Transverse colon (tissue), 3 donors: ENCODE data around the gene VSIG2.

Experiments
- POLR2A ChIP-seq: fragments of 450-650 bp; IDR thresholded peaks from one replicate; pipeline ENCODE4 v1.6.1; 2016; ENCODE audit warnings: antibody characterized with exemption, mild to moderate bottlenecking, moderate library complexity
- TF ChIP-seq, protein P1 (sequence below), 5 experiments: fragments of 200-600 bp in 3 of 5; fragments of 450-650 bp in 2 of 5; sonication (generic) in 3 of 5; IDR thresholded peaks; 1 replicate in 2 of 5; 2 replicates in 3 of 5; pipeline ENCODE4 v1.5.1; 2016 to 2017; ENCODE audit warnings: antibody characterized with exemption in 5 of 5, inconsistent platforms in 3 of 5, mild to moderate bottlenecking in 2 of 5, moderate library complexity in 1 of 5

DNA sequence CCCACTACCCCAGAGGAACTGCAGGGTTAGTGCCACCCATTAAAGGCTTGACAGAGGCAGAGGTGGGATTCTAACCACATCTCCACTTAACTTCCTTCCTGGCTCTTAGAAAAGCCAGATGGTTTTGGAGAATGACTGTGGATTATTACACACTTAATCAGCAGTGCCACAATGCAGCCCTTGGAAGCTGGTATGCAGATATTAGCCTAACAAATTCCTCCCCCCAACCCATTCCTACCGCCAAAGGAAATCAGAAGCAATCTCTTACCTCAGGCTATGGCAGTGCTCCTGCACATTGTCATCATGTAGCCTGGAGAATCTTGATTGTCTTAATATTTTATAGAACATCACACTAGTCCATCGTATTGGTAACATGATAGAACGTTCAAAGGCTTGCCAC lies 35.5 kb downstream of the VSIG2 start:
- TF ChIP-seq, protein P1, sequence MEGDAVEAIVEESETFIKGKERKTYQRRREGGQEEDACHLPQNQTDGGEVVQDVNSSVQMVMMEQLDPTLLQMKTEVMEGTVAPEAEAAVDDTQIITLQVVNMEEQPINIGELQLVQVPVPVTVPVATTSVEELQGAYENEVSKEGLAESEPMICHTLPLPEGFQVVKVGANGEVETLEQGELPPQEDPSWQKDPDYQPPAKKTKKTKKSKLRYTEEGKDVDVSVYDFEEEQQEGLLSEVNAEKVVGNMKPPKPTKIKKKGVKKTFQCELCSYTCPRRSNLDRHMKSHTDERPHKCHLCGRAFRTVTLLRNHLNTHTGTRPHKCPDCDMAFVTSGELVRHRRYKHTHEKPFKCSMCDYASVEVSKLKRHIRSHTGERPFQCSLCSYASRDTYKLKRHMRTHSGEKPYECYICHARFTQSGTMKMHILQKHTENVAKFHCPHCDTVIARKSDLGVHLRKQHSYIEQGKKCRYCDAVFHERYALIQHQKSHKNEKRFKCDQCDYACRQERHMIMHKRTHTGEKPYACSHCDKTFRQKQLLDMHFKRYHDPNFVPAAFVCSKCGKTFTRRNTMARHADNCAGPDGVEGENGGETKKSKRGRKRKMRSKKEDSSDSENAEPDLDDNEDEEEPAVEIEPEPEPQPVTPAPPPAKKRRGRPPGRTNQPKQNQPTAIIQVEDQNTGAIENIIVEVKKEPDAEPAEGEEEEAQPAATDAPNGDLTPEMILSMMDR (IDR thresholded peaks at IDR 0.05) = no peak
- no peak for TF ChIP-seq POLR2A
